GM21723 (cell line): Measurements from ENCODE around the gene PREPL.

Source experiments
- ATAC-seq: cut with Tn5 transposase; IDR thresholded peaks from one replicate; pipeline ENCODE4 v1.9.1; 2021; ENCODE audit warnings: mild to moderate bottlenecking, moderate library complexity; ENCODE audit not compliant: unreplicated experiment

The PREPL gene

GRCh38 chr2:44296653-44297052 lies 64.6 kb downstream of the PREPL start:
- ATAC-seq = no peak

GRCh38 chr2:44295633-44296359 lies 65.5 kb downstream of the PREPL start:
- ATAC-seq = no peak

GRCh38 chr2:44295113-44295512 lies 66.2 kb downstream of the PREPL start:
- ATAC-seq = no peak

GRCh38 chr2:44291281-44292248 lies 69.7 kb downstream of the PREPL start:
- ATAC-seq = no peak

- ATAC-seq = no peak
Observed at GRCh38 chr2:44290261-44290660, 71.0 kb downstream of the PREPL start.

GRCh38 chr2:44286884-44287638 lies 74.2 kb downstream of the PREPL start:
- ATAC-seq = no peak

- no peak for ATAC-seq
Observed at GRCh38 chr2:44286119-44286883, 75.0 kb downstream of the PREPL start.

- ATAC-seq = no peak
Observed at GRCh38 chr2:44285174-44285573, 76.1 kb downstream of the PREPL start.

- ATAC-seq = no peak
Observed at GRCh38 chr2:44283116-44283666, 78.1 kb downstream of the PREPL start.

- no peak for ATAC-seq
Observed at GRCh38 chr2:44280869-44281268, 80.4 kb downstream of the PREPL start.

- no peak for ATAC-seq
Observed at GRCh38 chr2:44277541-44277940, 83.8 kb downstream of the PREPL start.

- ATAC-seq = no peak
Observed at GRCh38 chr2:44275927-44276303, 85.4 kb downstream of the PREPL start.

- ATAC-seq = no peak
Observed at GRCh38 chr2:44273596-44273995, 87.7 kb downstream of the PREPL start.

GRCh38 chr2:44273076-44273475 lies 88.2 kb downstream of the PREPL start:
- ATAC-seq = no peak

- no peak for ATAC-seq
Observed at GRCh38 chr2:44271296-44271695, 90.0 kb downstream of the PREPL start.

- no peak for ATAC-seq
Observed at GRCh38 chr2:44269831-44270230, 91.5 kb downstream of the PREPL start.

- ATAC-seq = no peak
Observed at GRCh38 chr2:44267796-44268648, 93.3 kb downstream of the PREPL start.
